ENCODE measurements around the gene CALML5. TPM values are rescaled to one million over a fixed set of nuclear protein-coding genes. Genes with fewer than 3 reads are reported as not detected.

Gene CALML5
- polyA plus RNA-seq, 1 donor from 2014 or later = not detected

DNA sequence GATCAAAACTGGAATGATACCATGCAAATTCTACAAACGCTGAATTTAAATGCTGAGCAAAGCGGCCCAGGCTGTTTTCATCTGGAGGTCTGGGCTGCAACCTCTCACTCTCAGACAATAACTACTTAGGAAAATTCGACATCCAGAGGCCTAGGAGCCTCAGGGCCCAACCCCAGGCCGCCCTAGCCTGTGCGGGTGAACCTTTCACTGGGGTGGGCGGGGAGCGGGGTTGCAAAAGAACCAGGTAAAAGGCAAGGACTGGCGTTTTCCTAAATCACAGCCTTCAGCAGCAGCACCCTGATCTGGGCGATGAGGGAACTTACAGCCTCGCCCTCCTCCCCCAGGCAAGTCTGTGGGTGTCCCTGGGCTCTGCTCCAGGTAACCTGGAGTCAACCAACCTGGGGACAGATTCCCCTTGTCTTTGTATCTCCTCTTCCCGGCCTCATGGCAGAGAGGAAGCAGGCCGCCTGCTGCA, 33.4 kb downstream of the CALML5 start:
- Histone ChIP-seq H3K9me3 (ENCODE audit: low read length) (no peaks in the 10 kb centered on the region), H3K9ac (ENCODE audit: low read length) (no peak overlapping the region), H3F3A (ENCODE audit: insufficient read depth, low read length, poor library complexity, severe bottlenecking) (no peaks in the 10 kb centered on the region), H2AFZ (ENCODE audit: low read depth, low read length) (no peak overlapping the region), H3K27me3 (ENCODE audit: insufficient read depth, low read depth, low read length) (no peaks in the 10 kb centered on the region), H4K20me1 (ENCODE audit: insufficient read depth) (no peaks in the 10 kb centered on the region), H3K4me2 (ENCODE audit: low read length) (no peak overlapping the region), H3K79me2 (replicated peaks; ENCODE audit: insufficient read depth, low read length) (no peaks in the 10 kb centered on the region), H3K9me2 (ENCODE audit: insufficient read depth, low read length) (no peaks in the 10 kb centered on the region), H3K36me3 (ENCODE audit: insufficient read depth, low read length) (no peaks in the 10 kb centered on the region), H3K27ac (ENCODE audit: low read length) (no peak overlapping the region), H3K4me3 (ENCODE audit: low read length) (no peak overlapping the region)
- no peak for TF ChIP-seq RAD21 (conservative IDR thresholded peaks at IDR 0.05)
- TF ChIP-seq EZH2 (IDR thresholded peaks at IDR 0.05; ENCODE audit: borderline replicate concordance, insufficient read depth, low read length, poor library complexity, severe bottlenecking) = no peak
- TF ChIP-seq, protein P1, sequence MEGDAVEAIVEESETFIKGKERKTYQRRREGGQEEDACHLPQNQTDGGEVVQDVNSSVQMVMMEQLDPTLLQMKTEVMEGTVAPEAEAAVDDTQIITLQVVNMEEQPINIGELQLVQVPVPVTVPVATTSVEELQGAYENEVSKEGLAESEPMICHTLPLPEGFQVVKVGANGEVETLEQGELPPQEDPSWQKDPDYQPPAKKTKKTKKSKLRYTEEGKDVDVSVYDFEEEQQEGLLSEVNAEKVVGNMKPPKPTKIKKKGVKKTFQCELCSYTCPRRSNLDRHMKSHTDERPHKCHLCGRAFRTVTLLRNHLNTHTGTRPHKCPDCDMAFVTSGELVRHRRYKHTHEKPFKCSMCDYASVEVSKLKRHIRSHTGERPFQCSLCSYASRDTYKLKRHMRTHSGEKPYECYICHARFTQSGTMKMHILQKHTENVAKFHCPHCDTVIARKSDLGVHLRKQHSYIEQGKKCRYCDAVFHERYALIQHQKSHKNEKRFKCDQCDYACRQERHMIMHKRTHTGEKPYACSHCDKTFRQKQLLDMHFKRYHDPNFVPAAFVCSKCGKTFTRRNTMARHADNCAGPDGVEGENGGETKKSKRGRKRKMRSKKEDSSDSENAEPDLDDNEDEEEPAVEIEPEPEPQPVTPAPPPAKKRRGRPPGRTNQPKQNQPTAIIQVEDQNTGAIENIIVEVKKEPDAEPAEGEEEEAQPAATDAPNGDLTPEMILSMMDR (IDR thresholded peaks at IDR 0.05; ENCODE audit: poor library complexity, severe bottlenecking) = no peak
- TF ChIP-seq SMC3 (conservative IDR thresholded peaks at IDR 0.05; ENCODE audit: poor library complexity) = no peak
- no peak for TF ChIP-seq POLR2AphosphoS5 (IDR thresholded peaks at IDR 0.05)
- TF ChIP-seq, protein P2, sequence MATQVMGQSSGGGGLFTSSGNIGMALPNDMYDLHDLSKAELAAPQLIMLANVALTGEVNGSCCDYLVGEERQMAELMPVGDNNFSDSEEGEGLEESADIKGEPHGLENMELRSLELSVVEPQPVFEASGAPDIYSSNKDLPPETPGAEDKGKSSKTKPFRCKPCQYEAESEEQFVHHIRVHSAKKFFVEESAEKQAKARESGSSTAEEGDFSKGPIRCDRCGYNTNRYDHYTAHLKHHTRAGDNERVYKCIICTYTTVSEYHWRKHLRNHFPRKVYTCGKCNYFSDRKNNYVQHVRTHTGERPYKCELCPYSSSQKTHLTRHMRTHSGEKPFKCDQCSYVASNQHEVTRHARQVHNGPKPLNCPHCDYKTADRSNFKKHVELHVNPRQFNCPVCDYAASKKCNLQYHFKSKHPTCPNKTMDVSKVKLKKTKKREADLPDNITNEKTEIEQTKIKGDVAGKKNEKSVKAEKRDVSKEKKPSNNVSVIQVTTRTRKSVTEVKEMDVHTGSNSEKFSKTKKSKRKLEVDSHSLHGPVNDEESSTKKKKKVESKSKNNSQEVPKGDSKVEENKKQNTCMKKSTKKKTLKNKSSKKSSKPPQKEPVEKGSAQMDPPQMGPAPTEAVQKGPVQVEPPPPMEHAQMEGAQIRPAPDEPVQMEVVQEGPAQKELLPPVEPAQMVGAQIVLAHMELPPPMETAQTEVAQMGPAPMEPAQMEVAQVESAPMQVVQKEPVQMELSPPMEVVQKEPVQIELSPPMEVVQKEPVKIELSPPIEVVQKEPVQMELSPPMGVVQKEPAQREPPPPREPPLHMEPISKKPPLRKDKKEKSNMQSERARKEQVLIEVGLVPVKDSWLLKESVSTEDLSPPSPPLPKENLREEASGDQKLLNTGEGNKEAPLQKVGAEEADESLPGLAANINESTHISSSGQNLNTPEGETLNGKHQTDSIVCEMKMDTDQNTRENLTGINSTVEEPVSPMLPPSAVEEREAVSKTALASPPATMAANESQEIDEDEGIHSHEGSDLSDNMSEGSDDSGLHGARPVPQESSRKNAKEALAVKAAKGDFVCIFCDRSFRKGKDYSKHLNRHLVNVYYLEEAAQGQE (IDR thresholded peaks at IDR 0.05; ENCODE audit: borderline replicate concordance) = no peak
- TF ChIP-seq TAF1 (IDR thresholded peaks at IDR 0.05; ENCODE audit: low read depth) = no peak
- no peak for TF ChIP-seq MXI1 (conservative IDR thresholded peaks at IDR 0.05; ENCODE audit: poor library complexity, severe bottlenecking)
- TF ChIP-seq EP300 (conservative IDR thresholded peaks at IDR 0.05; ENCODE audit: poor library complexity, severe bottlenecking) = no peak

DNA sequence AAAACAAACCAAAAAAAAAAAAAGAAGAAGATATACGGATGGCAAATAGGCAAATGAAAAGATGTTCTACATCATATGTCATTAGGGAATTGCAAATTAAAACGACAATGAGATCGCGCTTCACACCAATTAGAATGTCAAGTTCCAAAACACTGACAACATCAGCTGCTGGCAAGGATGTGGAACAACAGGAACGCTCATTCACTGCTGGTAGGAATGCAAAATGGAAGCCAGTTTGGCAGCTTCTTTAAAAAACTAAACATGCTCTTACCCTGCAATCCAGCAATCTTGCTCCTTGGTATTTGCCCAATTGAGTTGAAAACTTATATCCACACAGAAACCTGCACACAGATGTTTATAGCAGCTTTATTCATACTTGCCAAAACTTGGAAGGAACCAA, 34.8 kb downstream of the CALML5 start:
- no peak for TF ChIP-seq EZH2 (IDR thresholded peaks at IDR 0.05; ENCODE audit: borderline replicate concordance, insufficient read depth, low read length, poor library complexity, severe bottlenecking)
- TF ChIP-seq EP300 (conservative IDR thresholded peaks at IDR 0.05; ENCODE audit: poor library complexity, severe bottlenecking) = no peak
- TF ChIP-seq, protein P2 (IDR thresholded peaks at IDR 0.05; ENCODE audit: borderline replicate concordance) = no peak
- TF ChIP-seq POLR2AphosphoS5 (IDR thresholded peaks at IDR 0.05) = no peak
- no peak for TF ChIP-seq TAF1 (IDR thresholded peaks at IDR 0.05; ENCODE audit: low read depth)
- TF ChIP-seq RAD21 (conservative IDR thresholded peaks at IDR 0.05) = no peak
- TF ChIP-seq, protein P1 (IDR thresholded peaks at IDR 0.05; ENCODE audit: poor library complexity, severe bottlenecking) = no peak
- TF ChIP-seq MXI1 (conservative IDR thresholded peaks at IDR 0.05; ENCODE audit: poor library complexity, severe bottlenecking) = no peak
- TF ChIP-seq SMC3 (conservative IDR thresholded peaks at IDR 0.05; ENCODE audit: poor library complexity) = no peak
- Histone ChIP-seq H3K4me3 (ENCODE audit: low read length) (no peak overlapping the region), H3K9me2 (ENCODE audit: insufficient read depth, low read length) (no peaks in the 10 kb centered on the region), H2AFZ (ENCODE audit: low read depth, low read length) (no peak overlapping the region), H3K36me3 (ENCODE audit: insufficient read depth, low read length) (no peaks in the 10 kb centered on the region), H3K9me3 (ENCODE audit: low read length) (no peaks in the 10 kb centered on the region), H3K79me2 (replicated peaks; ENCODE audit: insufficient read depth, low read length) (no peaks in the 10 kb centered on the region), H3K4me2 (ENCODE audit: low read length) (no peak overlapping the region), H3K27me3 (ENCODE audit: insufficient read depth, low read depth, low read length) (no peaks in the 10 kb centered on the region), H3K9ac (ENCODE audit: low read length) (no peak overlapping the region), H4K20me1 (ENCODE audit: insufficient read depth) (no peaks in the 10 kb centered on the region), H3K27ac (ENCODE audit: low read length) (no peak overlapping the region), H3F3A (ENCODE audit: insufficient read depth, low read length, poor library complexity, severe bottlenecking) (no peaks in the 10 kb centered on the region)

Data from neural cell (in vitro differentiated cells).